Gastrocnemius medialis (tissue), 4 donors: ENCODE data around the gene ARHGAP32. TPM values are rescaled to one million over a fixed set of nuclear protein-coding genes. Genes with fewer than 3 reads are reported as not detected.

ENCODE experiments used
- ATAC-seq, 2 donors: fragments of 150-250 bp; one replicate each; pipeline ENCODE4 v1.9.1; 2016
- DNase-seq, 2 donors: peaks; one replicate each; pipeline ENCODE4 v3.0.0-alpha.2; 2019
- H3K27ac ChIP-seq, 4 donors: fragments of 200-600 bp; sonication (generic); 1 replicate in 1 of 4; 2 replicates in 3 of 4; pipeline ENCODE4 v1.5.1; 2016 to 2018; ENCODE audit warnings: mild to moderate bottlenecking in 2 of 4, moderate library complexity in 1 of 4
- H3K27me3 ChIP-seq, 3 donors: fragments of 200-600 bp; sonication (generic) in 2 of 3; 1 replicate in 1 of 3; 2 replicates in 2 of 3; pipeline versions ENCODE4 v1.5.1 to v1.6.0; 2016 to 2019; ENCODE audit warnings: mild to moderate bottlenecking in 1 of 3, moderate library complexity in 1 of 3
- H3K36me3 ChIP-seq, 2 donors: fragments of 200-600 bp; sonication (generic) in 1 of 2; one replicate each; pipeline ENCODE4 v1.5.1; 2017 to 2018
- H3K4me1 ChIP-seq, 2 donors: fragments of 200-600 bp; sonication (generic) in 1 of 2; one replicate each; pipeline ENCODE4 v1.5.1; 2016 to 2017; ENCODE audit warnings: mild to moderate bottlenecking in 2 of 2
- H3K4me3 ChIP-seq, 4 donors: fragments of 200-600 bp; sonication (generic) in 3 of 4; 1 replicate in 1 of 4; 2 replicates in 3 of 4; pipeline ENCODE4 v1.5.1; 2016 to 2019; ENCODE audit warnings: mild to moderate bottlenecking in 2 of 4
- H3K9me3 ChIP-seq, 3 donors: fragments of 200-600 bp; sonication (generic) in 2 of 3; 1 replicate in 1 of 3; 2 replicates in 2 of 3; pipeline ENCODE4 v1.5.1; 2016 to 2019
- CTCF ChIP-seq, 5 experiments: fragments of 450-650 bp in 3 of 5; fragments of 200-600 bp in 2 of 5; sonication (generic) in 2 of 5; IDR thresholded peaks in 4 of 5; conservative IDR thresholded peaks in 1 of 5; 1 replicate in 4 of 5; 2 replicates in 1 of 5; pipeline ENCODE4 v1.5.1; 2016 to 2019; ENCODE audit warnings: antibody characterized with exemption in 5 of 5, mild to moderate bottlenecking in 3 of 5, moderate library complexity in 3 of 5
- POLR2A ChIP-seq, 2 donors: fragments of 450-650 bp; IDR thresholded peaks; one replicate each; pipeline ENCODE4 v1.6.1; 2017; ENCODE audit warnings: antibody characterized with exemption in 2 of 2, mild to moderate bottlenecking in 2 of 2, moderate library complexity in 2 of 2
- in situ Hi-C, 4 donors: fragments of 200-750 bp; cut with MboI; loops; one replicate each; pipeline versions ENCODE4 v1.15.0 to v1.8.0; 2017; ENCODE audit warnings: low sequenced_read_pairs in 4 of 4
- intact Hi-C: fragments of 100-400 bp; cut with DNase I; formaldehyde crosslinking; loops from one replicate; pipeline ENCODE4 v1.15.1; 2023; ENCODE audit warnings: low total_unique reads
- total RNA-seq, 4 donors: library from RNA; depleted of rRNA; stranded (reverse); fragments of >200 nt; gene quantifications; one replicate each; pipeline versions ENCODE4 v1.1.0 to v1.2.3, GENCODE V29; 2016

Gene ARHGAP32
- total RNA-seq, 4 donors from 2014 or later: 5.6 to 17.0 (median 7.8) TPM

GRCh38 chr11:128917144-128917724 lies 274.9 kb downstream of the ARHGAP32 start:
- no peak for ATAC-seq
- no peak overlapping the region for H3K27ac ChIP-seq

GRCh38 chr11:128916681-128917080 lies 275.4 kb downstream of the ARHGAP32 start:
- in situ Hi-C loops: loop anchor here in 1 of 4 donors (25.0 kb wide), 1 partner anchor 96 kb away; no protein-coding TSS in a partner anchor
- Histone ChIP-seq H3K4me1 (no peaks in the 10 kb centered on the region), H3K27me3 (no peaks in the 10 kb centered on the region), H3K36me3 (no peaks in the 10 kb centered on the region), H3K9me3 (no peaks in the 10 kb centered on the region), H3K4me3 (no peak overlapping the region), H3K27ac (no peak overlapping the region)
- no peak for ATAC-seq
- no peak for DNase-seq
- TF ChIP-seq POLR2A (IDR thresholded peaks at IDR 0.05) (no peak), CTCF (IDR thresholded peaks at IDR 0.05 in 4 of 5, conservative IDR thresholded peaks at IDR 0.05 in 1 of 5) (no peak)
- intact Hi-C loops: no loop called here

More at GRCh38 chr11:128917144-128917724, 274.9 kb downstream of the ARHGAP32 start:
- in situ Hi-C loops: loop anchor here in 1 of 4 donors (25.0 kb wide), 1 partner anchor 95 kb away; no protein-coding TSS in a partner anchor
- Histone ChIP-seq H3K9me3 (no peaks in the 10 kb centered on the region), H3K4me3 (no peak overlapping the region), H3K27me3 (no peaks in the 10 kb centered on the region), H3K36me3 (no peaks in the 10 kb centered on the region), H3K4me1 (no peaks in the 10 kb centered on the region)
- no peak for TF ChIP-seq CTCF (IDR thresholded peaks at IDR 0.05 in 4 of 5, conservative IDR thresholded peaks at IDR 0.05 in 1 of 5)
- no peak for TF ChIP-seq POLR2A (IDR thresholded peaks at IDR 0.05)
- no peak for DNase-seq
- intact Hi-C loops: no loop called here

- H3K27me3 ChIP-seq: no peaks in the 10 kb centered on the region
- in situ Hi-C loops: loop anchor here in 1 of 4 donors (25.0 kb wide), 1 partner anchor 96 kb away; no protein-coding TSS in a partner anchor
- intact Hi-C loops: no loop called here
- DNase-seq (no peak), ATAC-seq (no peak)
- no peaks in the 10 kb centered on the region for H3K36me3 ChIP-seq
- no peak overlapping the region for H3K27ac ChIP-seq
- H3K9me3 ChIP-seq: no peaks in the 10 kb centered on the region
- H3K4me3 ChIP-seq: no peak overlapping the region
- H3K4me1 ChIP-seq: no peaks in the 10 kb centered on the region
- TF ChIP-seq CTCF (IDR thresholded peaks at IDR 0.05 in 4 of 5, conservative IDR thresholded peaks at IDR 0.05 in 1 of 5): no peak
Measured at GRCh38 chr11:128916037-128916572, 276.0 kb downstream of the ARHGAP32 start.

GRCh38 chr11:128915149-128915521 lies 277.0 kb downstream of the ARHGAP32 start:
- Histone ChIP-seq H3K4me1 (no peaks in the 10 kb centered on the region), H3K36me3 (no peaks in the 10 kb centered on the region), H3K27ac (no peak overlapping the region), H3K27me3 (no peaks in the 10 kb centered on the region), H3K4me3 (no peak overlapping the region), H3K9me3 (no peaks in the 10 kb centered on the region)
- in situ Hi-C loops (loop anchor here in 1 of 4 donors (25.0 kb wide), 1 partner anchor 97 kb away; no protein-coding TSS in a partner anchor), intact Hi-C loops (no loop called here)
- ATAC-seq (no peak), DNase-seq (no peak)
- TF ChIP-seq CTCF (IDR thresholded peaks at IDR 0.05 in 4 of 5, conservative IDR thresholded peaks at IDR 0.05 in 1 of 5) (no peak), POLR2A (IDR thresholded peaks at IDR 0.05) (no peak)

Other genes starting within 250 kb of the ARHGAP32 start
- not detected for gene TP53AIP1, start 249.5 kb downstream of the ARHGAP32 start, total RNA-seq
- 1 to 10 TPM in 2 of 4 donors, not detected in 2; 1.2 to 4.4 TPM for gene BARX2, start 183.5 kb upstream of the ARHGAP32 start, total RNA-seq